Hematopoietic multipotent progenitor cell treated with erythropoietin and hydrocortisone succinate and interleukin-3 and kit ligand, for 6 days (in vitro differentiated cells): ENCODE measurements around the gene COL11A2.

ENCODE experiments used
- DNase-seq: peaks from one replicate; pipeline ENCODE4 v3.0.0-alpha.2; 2015

COL11A2 gene

DNA sequence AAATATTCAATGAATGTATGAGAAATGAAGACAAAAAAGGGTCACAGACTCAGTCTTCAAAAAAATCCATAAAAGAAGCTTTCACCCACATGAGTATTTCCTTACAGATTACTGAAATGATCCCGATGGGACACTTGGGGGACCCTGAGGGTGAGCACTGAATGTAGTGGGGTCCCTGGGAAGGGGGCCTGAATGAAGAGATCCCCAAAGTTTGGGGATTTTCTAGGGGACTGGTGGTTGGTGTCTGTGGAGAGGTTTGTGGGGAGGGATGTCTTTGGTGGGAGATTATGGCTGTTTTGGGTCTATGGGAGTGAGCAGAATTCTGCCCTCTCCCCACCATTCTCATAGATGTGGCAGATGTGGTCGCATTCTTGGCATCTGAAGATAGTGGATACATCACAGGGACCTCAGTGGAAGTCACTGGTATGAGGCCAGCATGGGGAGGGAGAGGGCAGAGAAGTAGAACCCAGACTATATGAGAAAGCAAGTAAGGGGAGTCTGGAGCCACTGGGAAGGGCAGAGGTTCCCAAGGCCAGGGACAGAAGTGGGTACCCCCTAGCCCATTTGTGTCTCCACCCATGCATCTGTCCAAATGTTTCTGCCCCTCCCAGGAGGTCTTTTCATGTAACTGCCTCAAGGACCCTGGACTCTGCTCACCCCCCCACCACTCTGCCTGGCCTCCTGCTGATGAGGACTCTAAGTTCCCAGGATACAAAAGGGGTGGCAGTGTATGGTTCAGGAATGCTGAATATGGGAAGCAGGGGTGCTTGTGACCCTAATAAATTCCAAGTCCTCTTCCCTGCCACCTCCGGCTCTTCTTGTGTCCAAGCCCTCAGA is 14.0 kb upstream of the COL11A2 start:
- no peak for DNase-seq

DNA sequence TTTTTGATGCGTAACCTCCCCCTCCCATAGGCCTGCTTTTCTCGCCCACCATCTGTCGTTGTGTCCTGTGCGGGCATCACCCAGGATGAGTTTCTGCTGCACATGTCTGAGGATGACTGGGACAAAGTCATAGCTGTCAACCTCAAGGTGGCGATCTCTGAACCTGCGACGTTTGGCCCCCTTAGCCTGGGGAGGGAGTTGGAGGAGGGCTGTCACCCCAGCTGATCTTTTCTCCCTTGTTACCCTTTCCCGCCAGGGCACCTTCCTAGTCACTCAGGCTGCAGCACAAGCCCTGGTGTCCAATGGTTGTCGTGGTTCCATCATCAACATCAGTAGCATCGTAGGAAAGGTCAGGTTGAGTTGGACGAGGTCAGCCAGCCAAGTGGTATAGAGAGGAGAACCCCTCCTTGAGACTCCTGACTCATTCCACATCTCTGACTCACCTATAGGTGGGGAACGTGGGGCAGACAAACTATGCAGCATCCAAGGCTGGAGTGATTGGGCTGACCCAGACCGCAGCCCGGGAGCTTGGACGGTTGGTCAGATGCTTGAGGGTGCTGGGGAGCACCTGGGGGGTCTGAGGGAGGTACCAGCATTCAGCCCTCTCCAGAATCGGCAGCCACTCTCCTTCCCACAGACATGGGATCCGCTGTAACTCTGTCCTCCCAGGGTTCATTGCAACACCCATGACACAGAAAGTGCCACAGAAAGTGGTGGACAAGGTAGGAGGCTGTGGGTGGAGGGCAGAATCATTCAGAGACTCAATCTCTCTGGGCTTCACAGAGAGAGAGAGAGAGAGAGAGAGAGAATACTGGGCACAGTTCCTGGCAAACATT is 13.1 kb upstream of the COL11A2 start:
- peak; percentile 41 for DNase-seq

DNA sequence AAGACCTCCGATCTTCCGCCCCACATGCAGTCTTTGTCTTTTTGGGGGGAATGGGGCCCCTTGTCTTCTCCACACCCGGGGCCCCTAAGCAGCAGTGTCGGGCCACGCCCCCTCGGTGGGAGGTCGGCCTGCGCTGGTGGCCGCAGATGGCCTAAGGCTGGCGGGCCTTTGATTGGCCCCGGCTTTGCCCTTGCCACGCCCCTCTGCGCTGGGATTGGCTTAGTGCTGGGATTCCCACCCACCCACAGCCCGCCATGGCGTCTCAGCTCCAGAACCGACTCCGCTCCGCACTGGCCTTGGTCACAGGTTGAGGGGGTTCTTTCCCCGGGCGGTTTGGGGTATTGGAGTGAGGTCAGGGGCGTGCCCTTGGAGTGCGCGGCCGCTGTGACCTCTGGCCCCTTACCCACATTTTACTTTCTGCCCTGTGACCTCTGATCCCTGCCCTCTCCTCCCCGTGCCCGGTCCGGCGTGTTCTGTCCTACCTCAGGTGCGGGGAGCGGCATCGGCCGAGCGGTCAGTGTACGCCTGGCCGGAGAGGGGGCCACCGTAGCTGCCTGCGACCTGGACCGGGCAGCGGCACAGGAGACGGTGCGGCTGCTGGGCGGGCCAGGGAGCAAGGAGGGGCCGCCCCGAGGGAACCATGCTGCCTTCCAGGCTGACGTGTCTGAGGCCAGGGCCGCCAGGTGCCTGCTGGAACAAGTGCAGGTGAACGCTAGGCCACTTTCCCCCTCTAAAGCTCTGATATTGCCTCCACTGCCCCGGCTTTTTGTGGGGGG is 12.3 kb upstream of the COL11A2 start, which contains the start of gene HSD17B8:
Gene HSD17B8, plus strand, starts transcription at position 241 of the 776 bp plus-strand sequence. Its CDS starts 14 bp downstream, at position 255.
- peak; percentile 98 for DNase-seq

DNA sequence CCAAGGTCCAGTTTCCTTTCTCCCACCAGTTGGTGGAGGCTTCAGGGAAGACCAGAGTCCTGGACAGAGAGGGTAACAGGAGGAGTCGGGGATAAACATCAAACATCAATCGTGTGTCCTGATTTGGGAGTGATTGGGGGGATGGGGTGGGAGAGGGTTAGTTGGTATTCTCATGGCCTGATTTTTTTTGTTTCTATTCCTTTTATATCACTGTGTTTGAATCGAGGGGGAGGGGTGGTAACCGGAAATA is 11.8 kb upstream of the COL11A2 start:
- DNase-seq = no peak

DNA sequence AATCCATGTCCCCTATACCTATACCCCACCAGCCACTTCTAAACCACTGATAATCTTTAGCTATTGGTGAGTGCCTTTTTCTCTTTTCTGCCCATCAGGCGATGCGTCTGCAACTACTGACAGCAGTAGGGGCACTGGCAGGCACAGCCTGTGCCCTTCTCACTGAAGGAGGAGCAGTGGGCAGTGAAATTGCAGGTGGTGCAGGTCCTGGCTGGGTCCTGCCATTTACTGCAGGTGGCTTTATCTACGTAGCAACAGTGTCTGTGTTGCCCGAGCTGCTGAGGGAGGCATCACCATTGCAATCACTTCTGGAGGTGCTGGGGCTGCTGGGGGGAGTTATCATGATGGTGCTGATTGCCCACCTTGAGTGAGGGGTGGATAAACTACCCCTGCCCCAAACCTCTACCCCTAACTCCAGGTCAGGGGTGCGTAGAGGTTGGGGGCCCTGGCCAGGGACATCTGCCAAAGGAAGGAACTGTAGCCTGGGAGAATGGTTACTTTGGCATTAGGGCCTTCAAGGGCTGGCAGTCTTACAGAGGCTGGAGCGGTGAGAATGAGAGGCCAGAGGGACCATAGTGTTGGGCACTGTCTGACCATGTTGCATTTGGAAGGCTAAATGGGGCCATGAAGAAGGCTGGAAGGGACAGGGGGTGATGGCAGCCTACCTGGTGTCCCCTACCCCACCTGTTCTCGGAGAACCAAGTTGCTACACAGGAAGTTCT is 11.3 kb upstream of the COL11A2 start:
- no peak for DNase-seq

DNA sequence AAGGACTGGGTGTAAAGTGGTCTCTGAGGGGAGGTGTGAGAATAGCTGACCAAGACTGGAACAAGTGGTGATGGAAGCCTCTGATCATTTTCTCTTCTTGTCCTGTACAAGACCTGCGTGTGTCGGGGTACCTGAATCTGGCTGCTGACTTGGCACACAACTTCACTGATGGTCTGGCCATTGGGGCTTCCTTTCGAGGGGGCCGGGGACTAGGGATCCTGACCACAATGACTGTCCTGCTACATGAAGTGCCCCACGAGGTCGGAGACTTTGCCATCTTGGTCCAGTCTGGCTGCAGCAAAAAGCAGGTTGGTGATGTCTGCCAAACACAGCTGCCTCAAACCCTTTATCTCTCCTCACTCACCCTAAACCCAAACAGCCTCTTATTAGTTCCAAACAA is 10.5 kb upstream of the COL11A2 start:
- DNase-seq = no peak

DNA sequence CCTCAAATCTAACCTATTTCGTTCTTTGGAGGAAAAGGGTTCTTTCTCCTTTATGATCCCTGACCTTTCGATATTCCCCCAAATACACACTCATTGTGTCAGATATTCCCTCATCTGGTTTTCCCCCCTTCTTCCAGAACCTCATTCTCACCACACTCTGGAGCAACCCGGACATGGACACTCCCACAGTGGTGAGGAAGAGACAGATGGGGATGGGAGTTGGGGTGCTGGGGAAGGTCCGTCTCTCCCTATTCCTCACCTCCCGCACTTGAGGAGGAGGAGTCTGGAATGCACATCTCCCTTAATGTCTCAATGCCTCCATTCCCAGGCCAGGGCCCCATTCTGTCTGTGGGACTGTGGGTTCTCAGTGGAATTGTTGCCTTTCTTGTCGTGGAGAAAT is 9.7 kb upstream of the COL11A2 start:
- DNase-seq = no peak

DNA sequence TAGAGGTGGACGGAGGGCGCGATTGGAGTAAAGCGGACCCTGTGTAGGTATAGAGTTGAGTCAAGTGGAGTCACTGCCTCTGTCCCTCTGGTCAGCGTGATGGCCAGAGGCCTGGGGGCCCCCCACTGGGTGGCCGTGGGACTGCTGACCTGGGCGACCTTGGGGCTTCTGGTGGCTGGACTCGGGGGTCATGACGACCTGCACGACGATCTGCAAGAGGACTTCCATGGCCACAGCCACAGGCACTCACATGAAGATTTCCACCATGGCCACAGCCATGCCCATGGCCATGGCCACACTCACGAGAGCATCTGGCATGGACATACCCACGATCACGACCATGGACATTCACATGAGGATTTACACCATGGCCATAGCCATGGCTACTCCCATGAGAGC is 8.9 kb upstream of the COL11A2 start:
- DNase-seq = no peak

DNA sequence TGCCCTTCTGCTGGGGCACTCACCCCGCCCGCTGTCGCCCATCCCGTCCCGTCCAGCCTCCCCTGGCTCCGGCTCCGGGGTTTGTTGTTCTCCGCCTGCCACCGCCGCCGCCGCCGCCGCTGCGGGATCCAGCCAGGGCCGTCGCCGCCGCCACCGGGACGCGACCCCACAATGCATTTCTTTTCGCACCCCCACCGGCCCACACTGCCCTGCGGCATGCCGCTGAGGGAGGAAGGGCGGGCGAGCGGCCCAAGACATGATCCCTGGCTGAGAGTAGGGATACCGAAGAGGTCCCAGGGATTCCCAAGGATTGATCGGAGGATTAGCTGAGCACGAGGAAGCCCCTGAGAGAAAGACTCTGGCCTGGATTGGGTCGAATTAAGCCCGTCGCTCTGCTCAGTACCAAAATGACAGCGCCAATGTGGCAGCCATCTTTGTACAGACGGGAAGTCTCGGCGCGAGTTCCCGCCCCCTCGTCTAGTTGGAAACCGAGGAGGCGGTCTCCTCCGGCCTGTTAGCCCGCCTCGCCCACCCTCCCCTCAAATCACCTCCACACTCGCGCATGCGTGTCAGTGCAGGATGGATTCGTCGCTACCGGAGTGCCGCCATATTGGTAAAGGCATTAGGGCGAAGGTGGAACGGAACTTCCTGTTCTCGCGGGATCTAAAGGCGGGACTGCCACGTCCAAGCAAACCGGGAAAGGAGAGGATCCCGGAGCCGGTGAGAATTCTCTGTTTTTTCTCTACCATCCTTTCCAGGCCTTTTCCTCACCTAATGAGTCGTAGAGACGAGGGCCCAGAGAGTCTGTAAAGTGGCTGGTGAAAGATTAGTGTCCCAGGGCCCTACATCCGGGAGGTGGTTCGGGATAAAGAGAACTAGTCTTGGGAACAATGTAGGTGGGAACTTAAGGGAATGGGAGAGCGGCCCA is 8.2 kb upstream of the COL11A2 start, which contains the start of the genes RXRB and SLC39A7:
Gene RXRB, minus strand, starts transcription at position 447 of the 928 bp plus-strand sequence. Its CDS starts 189 bp downstream, at position 258.
Gene SLC39A7, plus strand, starts transcription at position 649 of the 928 bp plus-strand sequence. CDS start 379 bp downstream, outside the sequence.
- peak; percentile 100 for DNase-seq

DNA sequence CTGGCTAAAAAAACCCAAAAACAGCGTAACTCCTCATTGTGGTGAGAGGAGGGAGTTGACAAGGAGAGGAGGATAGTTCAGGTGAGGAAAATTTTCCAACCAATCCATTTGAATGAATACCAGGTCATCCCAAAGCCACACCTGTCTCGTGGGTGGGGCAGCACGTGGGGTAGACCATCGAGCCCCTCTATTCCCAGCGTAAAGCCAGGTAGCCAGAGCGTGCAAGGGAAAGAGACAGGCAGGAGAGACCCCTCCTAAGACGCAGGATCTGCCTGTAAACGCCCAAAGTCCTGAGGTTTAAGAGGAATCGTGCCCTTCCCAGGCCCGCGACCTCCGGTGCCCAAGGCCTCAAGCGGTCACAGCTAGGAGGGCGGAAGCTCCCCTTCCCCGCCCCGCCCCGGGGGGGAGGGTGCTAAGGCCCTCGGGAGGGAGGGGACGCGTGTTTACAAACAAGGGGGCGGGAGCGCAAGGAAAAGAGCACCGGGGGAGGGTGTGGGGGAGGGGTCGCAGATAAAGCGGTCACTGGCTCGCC is 7.5 kb upstream of the COL11A2 start:
- DNase-seq = peak; percentile 92

DNA sequence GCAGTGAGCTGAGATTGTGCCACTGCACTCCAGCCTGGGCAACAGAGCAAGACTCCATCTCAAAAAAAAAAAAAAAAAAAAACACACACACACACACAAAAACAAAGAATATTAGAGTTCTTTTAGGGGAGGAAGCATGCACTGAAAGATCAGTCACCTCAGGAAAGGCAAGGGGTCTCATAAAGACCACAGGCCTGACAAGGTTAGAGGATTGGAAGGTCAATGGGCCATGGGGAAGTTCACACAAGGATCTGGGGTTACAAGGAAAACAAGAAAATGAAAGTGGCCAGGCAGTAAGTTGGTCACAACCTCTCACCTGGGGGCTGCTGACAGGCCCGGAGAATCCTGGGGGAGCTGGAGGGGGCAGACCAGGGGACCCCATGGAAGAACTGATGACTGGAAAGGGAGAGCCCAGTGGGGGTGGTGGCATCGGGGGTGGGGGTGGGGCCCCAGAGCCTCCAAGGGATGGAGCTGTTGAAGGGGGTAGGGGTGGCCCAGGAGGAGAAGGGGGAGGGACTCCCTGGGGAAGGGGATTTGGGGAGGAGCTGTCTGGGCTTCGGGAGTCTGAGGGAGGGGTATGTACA is 6.7 kb upstream of the COL11A2 start:
- no peak for DNase-seq

DNA sequence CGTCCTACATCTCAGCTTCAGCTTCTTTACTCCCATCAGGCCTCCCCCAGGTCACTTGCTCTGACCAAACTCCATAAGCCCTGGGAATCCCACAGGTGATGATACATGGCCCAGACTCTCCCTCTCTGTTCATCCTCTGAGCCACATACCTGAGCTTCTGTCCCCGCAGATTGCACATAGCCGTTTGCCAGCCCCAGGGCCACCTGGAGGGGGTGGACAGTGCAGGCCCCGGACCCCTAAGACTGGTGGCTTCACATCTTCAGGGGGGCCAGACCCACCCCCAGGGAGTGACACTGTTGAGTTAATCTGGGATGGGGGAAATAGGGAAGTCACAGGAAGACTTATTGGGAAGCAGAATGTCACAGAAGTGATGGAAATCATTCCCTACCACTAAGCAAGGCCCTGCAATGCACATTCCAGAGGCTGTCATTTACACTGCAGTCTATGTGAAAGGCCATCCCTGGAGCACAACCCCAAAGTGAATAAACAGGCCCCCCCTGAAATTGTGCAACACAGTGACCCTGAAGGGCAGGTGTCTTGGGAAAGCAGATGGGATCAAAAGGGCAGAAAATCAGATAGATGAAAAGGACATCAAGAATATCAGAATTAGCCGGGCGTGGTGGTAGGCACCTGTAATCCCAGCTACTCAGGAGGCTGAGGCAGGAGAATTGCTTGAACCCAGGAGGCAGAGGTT is 6.0 kb upstream of the COL11A2 start:
- no peak for DNase-seq

DNA sequence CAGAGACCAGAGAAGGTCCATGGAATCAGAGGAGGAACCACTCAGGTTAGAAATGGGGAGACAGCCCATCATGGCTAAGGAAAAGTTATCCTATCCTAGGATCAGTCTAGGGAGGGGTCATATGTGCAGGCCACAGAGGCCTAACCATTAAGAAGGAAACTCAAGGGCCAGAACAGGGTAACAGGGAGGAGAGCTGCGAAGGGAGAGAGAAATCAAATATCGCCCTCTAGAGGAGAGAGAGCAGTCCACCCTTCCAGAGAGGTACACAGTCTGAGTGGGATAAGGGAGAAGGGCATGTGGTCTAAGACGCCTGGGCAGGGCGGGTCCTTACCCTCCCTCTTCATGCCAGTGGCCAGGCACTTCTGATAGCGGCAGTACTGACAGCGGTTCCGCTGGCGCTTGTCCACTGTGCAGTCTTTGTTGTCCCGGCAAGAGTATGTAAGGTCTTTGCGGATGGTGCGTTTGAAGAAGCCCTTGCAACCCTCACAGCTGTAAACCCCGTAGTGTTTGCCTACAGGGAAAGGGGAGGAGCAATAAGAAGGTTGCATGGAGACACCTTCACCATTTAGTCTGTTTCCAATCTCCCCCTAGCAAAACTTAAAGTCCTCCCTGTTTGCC is 5.3 kb upstream of the COL11A2 start:
- peak; percentile 96 for DNase-seq

DNA sequence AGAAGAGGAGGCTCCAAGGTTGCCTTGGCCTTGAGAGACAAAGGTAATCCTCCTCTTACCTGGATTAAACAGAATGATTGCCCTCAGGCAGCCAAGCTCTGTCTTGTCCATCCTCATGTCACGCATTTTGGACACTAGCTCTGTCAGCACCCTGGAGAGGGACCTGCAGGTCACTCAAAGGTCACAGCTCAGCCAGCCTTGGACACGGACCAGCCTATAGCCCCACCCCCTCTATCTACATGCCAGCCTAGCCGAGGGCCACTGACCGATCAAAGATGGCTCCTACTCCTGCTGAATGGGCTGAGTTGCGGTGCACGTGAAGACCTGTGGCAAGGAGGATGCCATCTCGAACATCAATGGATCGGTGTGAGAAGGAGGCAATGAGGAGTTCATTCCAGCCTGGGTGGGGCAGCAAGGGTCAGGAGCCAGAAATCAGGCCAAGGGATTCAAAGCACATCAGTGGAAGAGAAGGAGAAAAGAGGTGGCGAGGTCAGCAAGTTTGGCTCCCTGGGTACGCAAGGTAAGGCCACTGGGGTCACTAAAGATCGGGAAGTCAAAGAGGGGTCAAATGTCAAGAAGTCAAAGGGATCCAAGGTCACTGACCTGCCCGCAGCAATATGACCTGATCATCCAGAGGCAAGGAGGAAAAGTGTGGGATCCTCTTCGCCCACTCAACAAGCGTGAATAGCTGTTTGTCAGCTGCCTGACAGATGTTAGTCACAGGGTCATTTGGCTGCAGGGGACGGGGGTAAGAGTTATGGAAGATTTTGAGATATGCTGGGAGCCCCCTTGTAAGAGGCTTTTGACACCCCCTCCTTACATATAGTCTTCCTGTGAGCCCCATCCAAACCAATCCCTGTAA is 3.3 kb upstream of the COL11A2 start:
- no peak for DNase-seq

DNA sequence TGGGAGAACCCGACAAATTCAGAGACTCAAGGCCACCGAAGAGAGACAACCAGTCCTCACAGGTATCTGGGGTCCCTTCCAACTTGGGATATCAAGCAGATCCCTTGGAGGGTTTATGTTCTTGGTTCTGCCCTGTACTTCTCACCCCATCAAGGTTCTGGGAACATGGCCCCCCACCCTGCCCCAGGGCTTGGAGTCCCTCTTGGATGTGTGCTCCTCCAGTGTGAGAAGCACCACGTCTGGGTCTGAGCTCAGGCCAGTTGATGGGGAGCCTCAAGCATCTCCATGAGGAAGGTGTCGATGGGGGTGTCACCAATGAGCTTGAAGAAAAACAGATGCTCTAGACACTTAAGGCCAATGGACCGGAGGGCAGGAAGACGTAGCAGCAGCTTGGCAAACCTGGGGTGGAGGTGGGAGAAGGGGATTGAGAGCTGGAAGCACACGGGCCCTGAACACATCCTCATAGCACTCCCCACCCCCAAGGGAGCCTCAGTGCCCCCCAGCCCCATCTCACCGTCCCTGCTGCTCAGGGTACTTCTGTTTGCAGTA is 2.2 kb upstream of the COL11A2 start:
- DNase-seq = no peak

DNA sequence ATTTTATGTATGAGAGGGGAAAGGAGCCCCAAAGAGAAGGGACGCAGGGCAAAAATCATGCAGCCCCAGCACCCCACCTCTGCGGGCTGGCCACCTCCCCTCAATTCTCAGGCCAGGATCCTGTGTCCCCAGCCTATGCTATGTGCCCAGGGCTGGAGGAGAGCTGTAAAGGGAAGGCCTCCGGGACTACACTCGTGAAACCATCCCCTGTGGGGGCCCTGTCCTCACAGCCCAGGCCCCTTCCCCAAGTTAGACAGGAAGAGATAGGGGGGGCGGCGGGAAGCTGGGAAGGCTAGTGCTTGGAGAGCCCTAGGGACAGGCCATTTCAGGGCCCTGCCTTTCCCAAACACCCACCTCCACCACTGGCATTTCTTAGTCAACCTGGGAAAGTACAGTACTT is 1.4 kb upstream of the COL11A2 start:
- no peak for DNase-seq

DNA sequence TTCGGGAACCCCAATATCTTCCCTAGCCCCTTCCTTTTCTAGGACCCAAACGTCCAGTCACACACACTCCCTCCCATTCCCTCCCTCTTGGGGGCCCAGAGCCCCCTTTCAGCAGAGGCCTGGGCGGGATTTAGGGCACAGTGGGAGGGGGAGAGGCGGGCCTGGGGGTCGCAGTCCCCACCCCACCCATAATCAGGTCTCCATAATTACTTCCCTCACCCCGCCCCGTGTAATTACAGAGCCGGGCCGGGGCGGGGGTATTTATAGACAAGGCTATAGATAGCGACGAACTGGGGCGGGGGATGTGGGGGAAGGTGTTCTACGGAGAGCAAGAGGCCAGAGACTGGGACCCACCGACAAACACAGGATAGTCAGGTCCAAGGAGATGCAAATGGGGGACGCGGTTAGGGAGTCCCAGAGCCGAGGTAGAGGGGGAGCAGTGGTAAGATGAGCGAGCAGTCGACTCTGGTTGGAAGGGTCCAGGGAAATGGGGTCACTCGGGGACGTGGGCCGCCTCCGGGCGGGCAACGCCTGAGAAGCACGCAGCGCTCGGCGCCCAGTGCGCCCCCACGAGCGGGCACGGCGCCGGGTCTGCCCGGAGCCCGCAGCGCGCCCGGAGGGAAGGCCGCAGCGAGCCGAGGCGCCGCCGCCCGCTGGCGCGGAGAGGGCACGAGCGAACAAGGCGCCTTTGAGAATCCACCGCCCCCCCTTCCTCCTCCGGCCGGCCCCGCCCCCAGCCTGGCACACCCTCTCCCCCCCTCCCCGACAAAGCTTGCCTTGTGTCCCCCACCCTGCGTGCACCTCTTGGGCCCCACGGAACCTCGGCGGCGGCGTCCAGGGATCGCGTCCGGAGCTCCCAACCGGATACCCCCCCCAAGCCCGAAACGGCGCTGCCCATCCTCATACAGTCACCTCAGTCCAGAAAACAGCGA is 670 bp upstream of the COL11A2 start:
- peak; percentile 43 for DNase-seq
